ENCODE data around the gene NDEL1.

GRCh38 chr17:8455665-8456209, 20.1 kb downstream of the NDEL1 start:
- no peak for TF ChIP-seq POLR2AphosphoS5 (IDR thresholded peaks at IDR 0.05; ENCODE audit: borderline replicate concordance, low read depth, low read length)
- TF ChIP-seq EZH2 (IDR thresholded peaks at IDR 0.05) = no peak

Data from SK-N-MC (cell line).